Transverse colon (tissue), 4 donors: ENCODE measurements around the gene RGL4.
"Not testable (repeated sequence)": the region's sequence is repeated elsewhere in the genome, so short reads cannot be mapped to it uniquely, and the experiment has no call there.

ENCODE experiments used
- CTCF ChIP-seq, 5 experiments: fragments of 200-600 bp in 3 of 5; fragments of 450-650 bp in 2 of 5; sonication (generic) in 3 of 5; IDR thresholded peaks; 1 replicate in 2 of 5; 2 replicates in 3 of 5; pipeline ENCODE4 v1.5.1; 2016 to 2017; ENCODE audit warnings: antibody characterized with exemption in 5 of 5, inconsistent platforms in 3 of 5, mild to moderate bottlenecking in 2 of 5, moderate library complexity in 1 of 5
- EP300 ChIP-seq: sonication (generic); formaldehyde crosslinking; IDR thresholded peaks from one replicate; pipeline ENCODE4 v1.6.1; 2017; ENCODE audit warnings: antibody characterized with exemption, low read depth
- POLR2A ChIP-seq: fragments of 450-650 bp; IDR thresholded peaks from one replicate; pipeline ENCODE4 v1.6.1; 2016; ENCODE audit warnings: antibody characterized with exemption, mild to moderate bottlenecking, moderate library complexity
- POLR2AphosphoS5 ChIP-seq, 3 donors: sonication (generic); formaldehyde crosslinking; IDR thresholded peaks; one replicate each; pipeline ENCODE4 v1.6.1; 2016; ENCODE audit warnings: antibody characterized with exemption in 3 of 3

GRCh38 chr22:23671387-23671786 is 19.4 kb upstream of the RGL4 start:
- not testable (repeated sequence) for TF ChIP-seq CTCF (IDR thresholded peaks at IDR 0.05); POLR2A; POLR2AphosphoS5 (IDR thresholded peaks at IDR 0.05); EP300
